ENCODE measurements around the gene PDE1C. TPM values are rescaled to one million over a fixed set of nuclear protein-coding genes. Genes with fewer than 3 reads are reported as not detected.

The PDE1C gene
- total and polyA plus RNA-seq, 11 donors, result 35.3 to 307 (median 141) TPM

DNA sequence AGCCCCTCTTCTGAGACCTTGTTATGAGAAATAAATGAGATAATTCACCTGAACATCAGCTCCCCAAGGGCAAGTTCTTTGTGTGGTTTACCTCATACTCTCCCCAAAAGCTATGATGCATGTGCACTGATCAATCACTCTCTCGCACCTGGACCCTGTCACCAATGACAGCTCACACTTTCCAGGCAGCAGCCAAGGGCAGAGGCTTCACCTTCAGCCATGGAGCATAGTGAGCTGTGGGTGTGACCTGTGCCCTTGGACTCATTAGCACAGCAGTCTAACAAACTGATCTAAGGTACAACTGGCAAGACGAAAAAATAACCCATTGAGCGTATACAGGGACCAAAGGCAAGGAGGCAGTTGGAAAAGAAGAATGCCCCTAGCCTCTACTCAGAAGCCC is 17.0 kb downstream of the PDE1C start:
- H3K4me3 ChIP-seq, result no peak overlapping the region
- peak overlapping the region in 9 of 12 donors; percentile 27 to 78 (median 58) for H3K27ac ChIP-seq
- WGBS, 4 donors, result 64 to 75% (median 72%) methylated on average over 3 of the region's 3 CpGs
- no peak for TF ChIP-seq POLR2A (IDR thresholded peaks at IDR 0.05)
- TF ChIP-seq, protein P1, sequence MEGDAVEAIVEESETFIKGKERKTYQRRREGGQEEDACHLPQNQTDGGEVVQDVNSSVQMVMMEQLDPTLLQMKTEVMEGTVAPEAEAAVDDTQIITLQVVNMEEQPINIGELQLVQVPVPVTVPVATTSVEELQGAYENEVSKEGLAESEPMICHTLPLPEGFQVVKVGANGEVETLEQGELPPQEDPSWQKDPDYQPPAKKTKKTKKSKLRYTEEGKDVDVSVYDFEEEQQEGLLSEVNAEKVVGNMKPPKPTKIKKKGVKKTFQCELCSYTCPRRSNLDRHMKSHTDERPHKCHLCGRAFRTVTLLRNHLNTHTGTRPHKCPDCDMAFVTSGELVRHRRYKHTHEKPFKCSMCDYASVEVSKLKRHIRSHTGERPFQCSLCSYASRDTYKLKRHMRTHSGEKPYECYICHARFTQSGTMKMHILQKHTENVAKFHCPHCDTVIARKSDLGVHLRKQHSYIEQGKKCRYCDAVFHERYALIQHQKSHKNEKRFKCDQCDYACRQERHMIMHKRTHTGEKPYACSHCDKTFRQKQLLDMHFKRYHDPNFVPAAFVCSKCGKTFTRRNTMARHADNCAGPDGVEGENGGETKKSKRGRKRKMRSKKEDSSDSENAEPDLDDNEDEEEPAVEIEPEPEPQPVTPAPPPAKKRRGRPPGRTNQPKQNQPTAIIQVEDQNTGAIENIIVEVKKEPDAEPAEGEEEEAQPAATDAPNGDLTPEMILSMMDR (IDR thresholded peaks at IDR 0.05), result no peak
- ATAC-seq (peak in 3 of 4 donors; percentile 64 to 83 (median 80)), DNase-seq (peak in 2 of 5 donors; percentile 64 to 67)
- no peaks in the 10 kb centered on the region for H3K27me3 ChIP-seq
- no peaks in the 10 kb centered on the region for H3K9me3 ChIP-seq
- peaks cover 0 to 14% (median 0%) of the 10 kb centered on the region in 9 donors for H3K36me3 ChIP-seq
- intact Hi-C loops (cut with DNase I), result loop anchor here in 1 of 10 donors (10.0 kb wide), 1 partner anchor 168 kb away; no protein-coding TSS in a partner anchor
- peaks cover 0 to 81% (median 26%) of the 10 kb centered on the region in 12 donors for H3K4me1 ChIP-seq

DNA sequence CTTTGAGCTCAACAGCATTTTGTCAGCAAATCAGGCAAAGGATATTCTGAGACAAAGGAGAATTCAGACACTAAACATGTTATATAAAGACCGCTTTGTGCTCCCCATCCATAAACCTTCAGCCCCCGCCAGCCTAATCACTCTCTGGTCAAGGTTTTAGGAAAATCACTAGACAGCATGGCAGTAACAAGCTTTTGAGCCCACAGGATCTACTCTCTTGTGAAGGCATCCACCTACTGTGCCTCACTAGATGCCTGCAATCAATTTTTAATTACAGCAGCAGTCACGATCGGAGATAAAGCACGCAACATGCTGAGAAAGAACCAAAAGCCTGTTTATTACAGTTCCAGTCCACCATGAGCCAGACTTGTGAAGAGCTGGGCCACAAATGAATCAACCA is 19.1 kb downstream of the PDE1C start:
- TF ChIP-seq, protein P1 (IDR thresholded peaks at IDR 0.05), result no peak
- no peak for TF ChIP-seq POLR2A (IDR thresholded peaks at IDR 0.05)
- Histone ChIP-seq H3K27me3 (no peaks in the 10 kb centered on the region), H3K4me1 (peaks cover 0 to 77% (median 16%) of the 10 kb centered on the region in 12 donors), H3K9me3 (no peaks in the 10 kb centered on the region), H3K36me3 (peaks cover 0 to 20% (median 0%) of the 10 kb centered on the region in 9 donors), H3K27ac (no peak overlapping the region), H3K4me3 (no peak overlapping the region)
- intact Hi-C loops (cut with DNase I), result loop anchor here in 1 of 10 donors (2.0 to 10.0 kb wide), 2 partner anchors 18 to 166 kb away; no protein-coding TSS in a partner anchor
- no peak for DNase-seq
- WGBS, 4 donors, result 77 to 83% (median 81%) methylated on average over 5 of the region's 5 CpGs
- no peak for ATAC-seq

DNA sequence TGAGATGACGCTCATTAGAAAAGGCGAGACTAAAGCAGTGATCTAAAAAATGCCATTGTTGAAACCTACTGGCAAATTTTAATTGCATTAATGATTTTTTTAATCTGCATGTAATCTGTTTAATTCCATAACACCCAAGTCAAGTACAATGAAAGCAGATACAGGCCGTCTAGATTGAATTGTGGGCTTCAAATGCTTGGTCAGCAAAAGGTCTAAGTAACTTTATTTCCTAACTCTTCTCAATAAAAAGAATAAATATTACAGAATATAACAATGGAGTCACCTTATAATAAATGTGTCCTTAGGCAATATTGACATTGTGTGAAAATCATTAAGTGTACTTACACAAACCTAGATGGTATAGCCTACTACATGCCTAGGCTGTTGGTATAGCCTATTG is 20.6 kb downstream of the PDE1C start:
- peaks cover 0 to 20% (median 0%) of the 10 kb centered on the region in 9 donors for H3K36me3 ChIP-seq
- intact Hi-C loops (cut with DNase I), result no loop called here
- H3K27me3 ChIP-seq, result no peaks in the 10 kb centered on the region
- TF ChIP-seq, protein P1 (IDR thresholded peaks at IDR 0.05), result no peak
- TF ChIP-seq POLR2A (IDR thresholded peaks at IDR 0.05), result no peak
- H3K4me1 ChIP-seq, result peaks cover 0 to 79% (median 19%) of the 10 kb centered on the region in 12 donors
- DNase-seq, result no peak
- WGBS, 4 donors, result 59 to 76% (median 63%) methylated on average over 3 of the region's 3 CpGs
- H3K27ac ChIP-seq, result no peak overlapping the region
- no peaks in the 10 kb centered on the region for H3K9me3 ChIP-seq
- no peak overlapping the region for H3K4me3 ChIP-seq
- ATAC-seq, result no peak

DNA sequence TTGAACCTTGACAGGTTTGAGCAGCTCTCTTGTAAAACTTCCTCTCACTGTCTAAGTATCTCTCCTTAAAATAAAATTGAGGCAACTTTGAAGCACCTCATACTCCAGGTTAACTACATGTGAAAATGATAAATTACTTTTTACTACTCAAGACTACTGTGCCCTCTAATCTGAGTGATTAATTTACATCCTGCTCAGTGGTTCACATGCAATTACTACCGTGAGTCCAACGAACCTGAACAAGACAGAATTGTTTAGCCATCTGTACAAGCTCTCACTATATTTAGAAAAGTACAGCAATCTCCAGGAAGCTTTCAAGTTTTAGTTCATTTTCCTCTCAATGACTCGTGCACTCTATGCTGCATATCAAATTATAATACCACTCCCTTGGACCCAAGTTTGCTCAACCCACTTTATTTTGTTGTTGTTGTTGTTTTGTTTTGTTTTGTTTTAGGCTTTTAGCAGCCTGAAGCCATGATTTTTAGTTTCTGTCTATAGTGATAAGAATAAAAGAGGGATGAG is 21.2 kb downstream of the PDE1C start:
- ATAC-seq (no peak), DNase-seq (no peak)
- Histone ChIP-seq H3K27ac (no peak overlapping the region), H3K9me3 (no peaks in the 10 kb centered on the region), H3K4me1 (peaks cover 0 to 80% (median 19%) of the 10 kb centered on the region in 12 donors), H3K27me3 (no peaks in the 10 kb centered on the region), H3K36me3 (peaks cover 0 to 20% (median 0%) of the 10 kb centered on the region in 9 donors), H3K4me3 (no peak overlapping the region)
- intact Hi-C loops (cut with DNase I), result no loop called here
- 9 to 11% (median 10%) methylated on average over 3 of the region's 3 CpGs for WGBS, 4 donors
- no peak for TF ChIP-seq POLR2A (IDR thresholded peaks at IDR 0.05)
- TF ChIP-seq, protein P1 (IDR thresholded peaks at IDR 0.05), result no peak
